ENCODE results near the gene UNK. TPM values are rescaled to one million over a fixed set of nuclear protein-coding genes. Genes with fewer than 3 reads are reported as not detected.

The UNK gene
- total RNA-seq, 1 experiment from 2014 or later, result 35.4 TPM

GRCh38 chr17:75778861-75779249 lies 5.8 kb upstream of the UNK start (continued):
- no peak for TF ChIP-seq E2F5 (CRISPR knock-in tag; IDR thresholded peaks at IDR 0.05)
- no peak for TF ChIP-seq ZBTB21 (CRISPR knock-in tag; IDR thresholded peaks at IDR 0.05; ENCODE audit: borderline replicate concordance)
- TF ChIP-seq ATF6 (CRISPR knock-in tag; IDR thresholded peaks at IDR 0.05), result no peak
- no peak for TF ChIP-seq NR3C1 (CRISPR knock-in tag; conservative IDR thresholded peaks at IDR 0.05; ENCODE audit: low read depth)
- TF ChIP-seq, protein P1, sequence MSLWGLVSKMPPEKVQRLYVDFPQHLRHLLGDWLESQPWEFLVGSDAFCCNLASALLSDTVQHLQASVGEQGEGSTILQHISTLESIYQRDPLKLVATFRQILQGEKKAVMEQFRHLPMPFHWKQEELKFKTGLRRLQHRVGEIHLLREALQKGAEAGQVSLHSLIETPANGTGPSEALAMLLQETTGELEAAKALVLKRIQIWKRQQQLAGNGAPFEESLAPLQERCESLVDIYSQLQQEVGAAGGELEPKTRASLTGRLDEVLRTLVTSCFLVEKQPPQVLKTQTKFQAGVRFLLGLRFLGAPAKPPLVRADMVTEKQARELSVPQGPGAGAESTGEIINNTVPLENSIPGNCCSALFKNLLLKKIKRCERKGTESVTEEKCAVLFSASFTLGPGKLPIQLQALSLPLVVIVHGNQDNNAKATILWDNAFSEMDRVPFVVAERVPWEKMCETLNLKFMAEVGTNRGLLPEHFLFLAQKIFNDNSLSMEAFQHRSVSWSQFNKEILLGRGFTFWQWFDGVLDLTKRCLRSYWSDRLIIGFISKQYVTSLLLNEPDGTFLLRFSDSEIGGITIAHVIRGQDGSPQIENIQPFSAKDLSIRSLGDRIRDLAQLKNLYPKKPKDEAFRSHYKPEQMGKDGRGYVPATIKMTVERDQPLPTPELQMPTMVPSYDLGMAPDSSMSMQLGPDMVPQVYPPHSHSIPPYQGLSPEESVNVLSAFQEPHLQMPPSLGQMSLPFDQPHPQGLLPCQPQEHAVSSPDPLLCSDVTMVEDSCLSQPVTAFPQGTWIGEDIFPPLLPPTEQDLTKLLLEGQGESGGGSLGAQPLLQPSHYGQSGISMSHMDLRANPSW (CRISPR knock-in tag; conservative IDR thresholded peaks at IDR 0.05; ENCODE audit: low read depth), result no peak
- no peak for TF ChIP-seq GTF2I (CRISPR knock-in tag; conservative IDR thresholded peaks at IDR 0.05)
- no peak for TF ChIP-seq AFF4 (CRISPR knock-in tag; IDR thresholded peaks at IDR 0.05; ENCODE audit: borderline replicate concordance)
- no peak for TF ChIP-seq ETV6 (CRISPR knock-in tag; IDR thresholded peaks at IDR 0.05)
- no peak for TF ChIP-seq CREM (CRISPR knock-in tag; IDR thresholded peaks at IDR 0.05)
- no peak for TF ChIP-seq PRDM15 (CRISPR knock-in tag; IDR thresholded peaks at IDR 0.05)
- TF ChIP-seq ZNF317 (CRISPR knock-in tag; IDR thresholded peaks at IDR 0.05; ENCODE audit: borderline replicate concordance, low read depth), result no peak
- TF ChIP-seq FOXK1 (CRISPR knock-in tag; IDR thresholded peaks at IDR 0.05), result no peak
- peak; percentile 56; the same call in 1 of the 2 replicates for TF ChIP-seq ERG (CRISPR knock-in tag; IDR thresholded peaks at IDR 0.05)
- no peak for TF ChIP-seq GABPB1 (CRISPR knock-in tag; IDR thresholded peaks at IDR 0.05)

All from WTC11 (cell line).